SK-N-SH (cell line): Measurements from ENCODE around the gene SLC25A47.

Experiments
- EP300 ChIP-seq, 2 experiments: IDR thresholded peaks; 2 replicates each; pipeline versions ENCODE4 v1.4.0 to v1.6.1; 2012; ENCODE audit warnings: borderline replicate concordance in 1 of 2, low read depth in 1 of 2, low read length in 1 of 2
- EZH2phosphoT487 ChIP-seq: fragments of 200-600 bp; sonication (generic); IDR thresholded peaks from 2 replicates; pipeline ENCODE4 v1.6.1; 2017; ENCODE audit warnings: low read depth, mixed run types, mild to moderate bottlenecking, antibody characterized with exemption, moderate library complexity, borderline replicate concordance
- FOSL2 ChIP-seq: IDR thresholded peaks from 2 replicates; pipeline ENCODE4 v1.4.0; 2012; ENCODE audit warnings: low read depth, mild to moderate bottlenecking, moderate library complexity, borderline replicate concordance
- FOXM1 ChIP-seq: IDR thresholded peaks from 2 replicates; pipeline ENCODE4 v1.4.0; 2012; ENCODE audit warnings: low read depth, mild to moderate bottlenecking
- MXI1 ChIP-seq: IDR thresholded peaks from 2 replicates; pipeline ENCODE4 v1.6.1; 2012; ENCODE audit warnings: mild to moderate bottlenecking, low read depth, low read length, improper control_type of control experiment
- POLR2AphosphoS5 ChIP-seq: IDR thresholded peaks from 2 replicates; pipeline ENCODE4 v1.6.1; 2012; ENCODE audit warnings: low read depth, low read length
- RFX5 ChIP-seq: IDR thresholded peaks from 2 replicates; pipeline ENCODE4 v1.6.1; 2012; ENCODE audit warnings: mild to moderate bottlenecking, improper control_type of control experiment, low read length
- TAF1 ChIP-seq: IDR thresholded peaks from 2 replicates; pipeline ENCODE4 v1.6.1; 2012; ENCODE audit warnings: low read depth, mild to moderate bottlenecking, low read length, moderate library complexity, borderline replicate concordance
- TEAD4 ChIP-seq: IDR thresholded peaks from 2 replicates; pipeline ENCODE4 v1.4.0; 2012; ENCODE audit warnings: mild to moderate bottlenecking, borderline replicate concordance; ENCODE audit not compliant: insufficient read depth
- YY1 ChIP-seq: IDR thresholded peaks from 2 replicates; pipeline ENCODE4 v1.4.0; 2012; ENCODE audit warnings: low read depth, mild to moderate bottlenecking
- TF ChIP-seq, protein P1 (sequence below): fragments of 200-600 bp; sonication (generic); IDR thresholded peaks from 2 replicates; pipeline ENCODE4 v1.6.1; 2017; ENCODE audit warnings: antibody characterized with exemption, mild to moderate bottlenecking, moderate library complexity
- TF ChIP-seq, protein P2 (sequence below): IDR thresholded peaks from 2 replicates; pipeline ENCODE4 v1.6.1; 2012; ENCODE audit warnings: mild to moderate bottlenecking, low read depth, low read length, moderate library complexity
- TF ChIP-seq, protein P3 (sequence below): fragments of 150-350 bp; IDR thresholded peaks from 2 replicates; pipeline ENCODE4 v1.6.1; 2016; ENCODE audit warnings: mild to moderate bottlenecking, low read depth, low read length

DNA sequence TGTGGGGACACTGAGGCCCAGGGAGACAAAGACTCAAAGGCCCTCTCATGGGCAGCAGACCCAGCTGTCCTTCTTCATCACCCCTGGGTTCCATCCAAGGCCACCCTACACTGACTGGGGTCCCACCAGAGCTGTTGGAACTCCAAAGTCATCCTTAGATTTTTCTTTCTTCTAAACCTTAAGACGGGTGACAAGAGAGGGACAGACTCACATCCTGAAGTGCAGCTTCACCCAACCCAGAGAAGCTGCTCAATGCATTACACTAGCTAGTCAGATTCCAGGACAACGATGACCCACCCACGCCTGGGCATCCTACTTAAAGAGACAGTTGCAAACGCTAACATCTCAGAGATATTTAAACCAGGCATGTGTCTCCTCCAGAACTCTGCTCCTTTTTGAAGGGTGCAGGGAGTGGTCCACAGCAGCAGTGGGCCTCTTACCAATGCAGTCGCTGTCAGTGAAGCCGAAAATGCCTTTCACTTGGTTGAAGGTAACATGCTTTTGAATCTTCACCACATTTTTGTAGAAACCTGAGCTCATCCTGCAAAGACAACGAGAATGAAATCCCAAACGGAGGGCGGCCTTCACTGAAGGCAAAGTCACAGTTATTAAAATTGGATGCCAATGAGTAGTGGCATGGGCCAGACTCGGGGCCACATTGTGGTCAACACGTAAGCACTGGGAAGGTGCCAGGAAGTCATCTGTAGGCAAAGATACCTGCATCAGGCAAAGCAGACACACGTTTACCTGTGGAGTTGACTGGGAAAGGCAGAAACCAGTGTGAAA lies 23.4 kb downstream of the SLC25A47 start:
- TF ChIP-seq, protein P1, sequence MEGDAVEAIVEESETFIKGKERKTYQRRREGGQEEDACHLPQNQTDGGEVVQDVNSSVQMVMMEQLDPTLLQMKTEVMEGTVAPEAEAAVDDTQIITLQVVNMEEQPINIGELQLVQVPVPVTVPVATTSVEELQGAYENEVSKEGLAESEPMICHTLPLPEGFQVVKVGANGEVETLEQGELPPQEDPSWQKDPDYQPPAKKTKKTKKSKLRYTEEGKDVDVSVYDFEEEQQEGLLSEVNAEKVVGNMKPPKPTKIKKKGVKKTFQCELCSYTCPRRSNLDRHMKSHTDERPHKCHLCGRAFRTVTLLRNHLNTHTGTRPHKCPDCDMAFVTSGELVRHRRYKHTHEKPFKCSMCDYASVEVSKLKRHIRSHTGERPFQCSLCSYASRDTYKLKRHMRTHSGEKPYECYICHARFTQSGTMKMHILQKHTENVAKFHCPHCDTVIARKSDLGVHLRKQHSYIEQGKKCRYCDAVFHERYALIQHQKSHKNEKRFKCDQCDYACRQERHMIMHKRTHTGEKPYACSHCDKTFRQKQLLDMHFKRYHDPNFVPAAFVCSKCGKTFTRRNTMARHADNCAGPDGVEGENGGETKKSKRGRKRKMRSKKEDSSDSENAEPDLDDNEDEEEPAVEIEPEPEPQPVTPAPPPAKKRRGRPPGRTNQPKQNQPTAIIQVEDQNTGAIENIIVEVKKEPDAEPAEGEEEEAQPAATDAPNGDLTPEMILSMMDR = no peak
- TF ChIP-seq, protein P2, sequence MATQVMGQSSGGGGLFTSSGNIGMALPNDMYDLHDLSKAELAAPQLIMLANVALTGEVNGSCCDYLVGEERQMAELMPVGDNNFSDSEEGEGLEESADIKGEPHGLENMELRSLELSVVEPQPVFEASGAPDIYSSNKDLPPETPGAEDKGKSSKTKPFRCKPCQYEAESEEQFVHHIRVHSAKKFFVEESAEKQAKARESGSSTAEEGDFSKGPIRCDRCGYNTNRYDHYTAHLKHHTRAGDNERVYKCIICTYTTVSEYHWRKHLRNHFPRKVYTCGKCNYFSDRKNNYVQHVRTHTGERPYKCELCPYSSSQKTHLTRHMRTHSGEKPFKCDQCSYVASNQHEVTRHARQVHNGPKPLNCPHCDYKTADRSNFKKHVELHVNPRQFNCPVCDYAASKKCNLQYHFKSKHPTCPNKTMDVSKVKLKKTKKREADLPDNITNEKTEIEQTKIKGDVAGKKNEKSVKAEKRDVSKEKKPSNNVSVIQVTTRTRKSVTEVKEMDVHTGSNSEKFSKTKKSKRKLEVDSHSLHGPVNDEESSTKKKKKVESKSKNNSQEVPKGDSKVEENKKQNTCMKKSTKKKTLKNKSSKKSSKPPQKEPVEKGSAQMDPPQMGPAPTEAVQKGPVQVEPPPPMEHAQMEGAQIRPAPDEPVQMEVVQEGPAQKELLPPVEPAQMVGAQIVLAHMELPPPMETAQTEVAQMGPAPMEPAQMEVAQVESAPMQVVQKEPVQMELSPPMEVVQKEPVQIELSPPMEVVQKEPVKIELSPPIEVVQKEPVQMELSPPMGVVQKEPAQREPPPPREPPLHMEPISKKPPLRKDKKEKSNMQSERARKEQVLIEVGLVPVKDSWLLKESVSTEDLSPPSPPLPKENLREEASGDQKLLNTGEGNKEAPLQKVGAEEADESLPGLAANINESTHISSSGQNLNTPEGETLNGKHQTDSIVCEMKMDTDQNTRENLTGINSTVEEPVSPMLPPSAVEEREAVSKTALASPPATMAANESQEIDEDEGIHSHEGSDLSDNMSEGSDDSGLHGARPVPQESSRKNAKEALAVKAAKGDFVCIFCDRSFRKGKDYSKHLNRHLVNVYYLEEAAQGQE = no peak
- TF ChIP-seq FOXM1 (no peak), FOSL2 (no peak), TAF1 (no peak), TEAD4 (no peak), EZH2phosphoT487 (no peak), EP300 (IDR thresholded peaks at IDR 0.05; ENCODE audit: borderline replicate concordance in 1 of 2, low read depth in 1 of 2, low read length in 1 of 2) (no peak), RFX5 (no peak), POLR2AphosphoS5 (no peak), YY1 (no peak), MXI1 (no peak)
- TF ChIP-seq, protein P3, sequence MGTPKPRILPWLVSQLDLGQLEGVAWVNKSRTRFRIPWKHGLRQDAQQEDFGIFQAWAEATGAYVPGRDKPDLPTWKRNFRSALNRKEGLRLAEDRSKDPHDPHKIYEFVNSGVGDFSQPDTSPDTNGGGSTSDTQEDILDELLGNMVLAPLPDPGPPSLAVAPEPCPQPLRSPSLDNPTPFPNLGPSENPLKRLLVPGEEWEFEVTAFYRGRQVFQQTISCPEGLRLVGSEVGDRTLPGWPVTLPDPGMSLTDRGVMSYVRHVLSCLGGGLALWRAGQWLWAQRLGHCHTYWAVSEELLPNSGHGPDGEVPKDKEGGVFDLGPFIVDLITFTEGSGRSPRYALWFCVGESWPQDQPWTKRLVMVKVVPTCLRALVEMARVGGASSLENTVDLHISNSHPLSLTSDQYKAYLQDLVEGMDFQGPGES = no peak
